GM12878 (cell line): ENCODE data around the gene RMI2. TPM values are rescaled to one million over a fixed set of nuclear protein-coding genes. Genes with fewer than 3 reads are reported as not detected.

Source experiments
- BACH1 ChIP-seq: fragments of 450-650 bp; IDR thresholded peaks from 2 replicates; pipeline ENCODE4 v1.6.1; 2017; ENCODE audit warnings: mild to moderate bottlenecking, borderline replicate concordance
- CHD4 ChIP-seq: fragments of 200-600 bp; sonication (generic); IDR thresholded peaks from 2 replicates; pipeline ENCODE4 v1.6.1; 2016; ENCODE audit warnings: mild to moderate bottlenecking
- DPF2 ChIP-seq: fragments of 450-650 bp; IDR thresholded peaks from 2 replicates; pipeline ENCODE4 v1.6.1; 2017; ENCODE audit warnings: mild to moderate bottlenecking
- EGR1 ChIP-seq, 2 experiments: IDR thresholded peaks; 1 replicate in 1 of 2; 2 replicates in 1 of 2; pipeline ENCODE4 v1.6.1; 2011 to 2012; ENCODE audit warnings: low read depth in 2 of 2, low read length in 2 of 2, borderline replicate concordance in 1 of 2, mild to moderate bottlenecking in 1 of 2, moderate library complexity in 1 of 2
- FOXK2 ChIP-seq: fragments of 450-650 bp; IDR thresholded peaks from 2 replicates; pipeline ENCODE4 v1.6.1; 2017; ENCODE audit warnings: mild to moderate bottlenecking, moderate library complexity
- FOXM1 ChIP-seq: IDR thresholded peaks from 2 replicates; pipeline ENCODE4 v1.6.1; 2012; ENCODE audit warnings: low read depth, mild to moderate bottlenecking, inconsistent platforms, low read length, moderate library complexity
- GABPA ChIP-seq: IDR thresholded peaks from 2 replicates; pipeline ENCODE4 v1.6.1; 2014; ENCODE audit warnings: antibody characterized with exemption, low read depth, mild to moderate bottlenecking, inconsistent platforms
- HCFC1 ChIP-seq: fragments of 150-350 bp; IDR thresholded peaks from 2 replicates; pipeline ENCODE4 v1.6.1; 2014; ENCODE audit warnings: low read length
- MEF2A ChIP-seq: IDR thresholded peaks from 2 replicates; pipeline ENCODE4 v1.6.1; 2011; ENCODE audit warnings: low read depth, mild to moderate bottlenecking, low read length, moderate library complexity; ENCODE audit not compliant: insufficient read depth
- NFYA ChIP-seq: IDR thresholded peaks from 2 replicates; pipeline ENCODE4 v1.6.1; 2011; ENCODE audit warnings: low read depth, mild to moderate bottlenecking, low read length, improper control_type of control experiment, borderline replicate concordance
- NFYB ChIP-seq: IDR thresholded peaks from 2 replicates; pipeline ENCODE4 v1.6.1; 2011; ENCODE audit warnings: low read depth, mild to moderate bottlenecking, low read length, improper control_type of control experiment, moderate library complexity; ENCODE audit not compliant: insufficient read depth
- NRF1 ChIP-seq: conservative IDR thresholded peaks from 2 replicates; pipeline ENCODE4 v1.6.1; 2011; ENCODE audit warnings: mild to moderate bottlenecking, low read depth, low read length, improper control_type of control experiment
- PAX5 ChIP-seq: IDR thresholded peaks from 2 replicates; pipeline ENCODE4 v1.6.1; 2011; ENCODE audit warnings: low read depth, low read length, borderline replicate concordance
- POLR2A ChIP-seq: IDR thresholded peaks from 2 replicates; pipeline ENCODE4 v1.6.1; 2011; ENCODE audit warnings: low read depth, mild to moderate bottlenecking, low read length
- SMARCA5 ChIP-seq: fragments of 450-650 bp; IDR thresholded peaks from 2 replicates; pipeline ENCODE4 v1.6.1; 2017; ENCODE audit warnings: mild to moderate bottlenecking
- WRNIP1 ChIP-seq: IDR thresholded peaks from 2 replicates; pipeline ENCODE4 v1.6.1; 2011; ENCODE audit warnings: low read depth, low read length, improper control_type of control experiment, borderline replicate concordance
- ZNF622 ChIP-seq: fragments of 450-650 bp; IDR thresholded peaks from 2 replicates; pipeline ENCODE4 v1.6.1; 2017; ENCODE audit warnings: mild to moderate bottlenecking, inconsistent platforms
- polyA plus RNA-seq, 11 experiments: library from polyadenylated mRNA; depleted of rRNA in 4 of 11; unstranded in 6 of 11; stranded (reverse) in 5 of 11; fragments of >200 nt; fragmentation: Nextera tagmentation in 4 of 11; fragmentation: Illumina TruSeq in 1 of 11; extraction: Ambion mirVana in 4 of 11; extraction: Trizol in 1 of 11; gene quantifications; 1 replicate in 1 of 11; 2 replicates in 10 of 11; pipeline versions ENCODE4 v1.2.1 to v1.2.3, GENCODE V29; 2011 to 2016; ENCODE audit warnings: inconsistent platforms in 2 of 11, missing spikeins in 2 of 11, low read depth in 1 of 11
- total RNA-seq, 4 experiments: library from RNA; depleted of rRNA in 3 of 4; stranded (reverse); fragments of >200 nt in 3 of 4; fragmentation: Illumina TruSeq in 1 of 4; extraction: Trizol in 1 of 4; gene quantifications; 2 replicates each; pipeline versions ENCODE4 v1.2.1 to v1.2.3, GENCODE V29; 2013 to 2021
- TF ChIP-seq, protein P1 (sequence below): IDR thresholded peaks from 2 replicates; pipeline ENCODE4 v1.6.1; 2012; ENCODE audit warnings: mild to moderate bottlenecking, low read depth, low read length
- TF ChIP-seq, protein P2 (sequence below): fragments of 450-650 bp; IDR thresholded peaks from 2 replicates; pipeline ENCODE4 v1.6.1; 2017; ENCODE audit warnings: mild to moderate bottlenecking
- TF ChIP-seq, protein P3 (sequence below): IDR thresholded peaks from 2 replicates; pipeline ENCODE4 v1.6.1; 2011; ENCODE audit warnings: mild to moderate bottlenecking, low read depth, low read length, moderate library complexity; ENCODE audit not compliant: insufficient replicate concordance
- TF ChIP-seq, protein P4 (sequence below): fragments of 450-650 bp; IDR thresholded peaks from 2 replicates; pipeline ENCODE4 v1.6.1; 2017; ENCODE audit warnings: mild to moderate bottlenecking, low read depth, inconsistent platforms; ENCODE audit not compliant: poor library complexity, severe bottlenecking

RMI2 gene
- total and polyA plus RNA-seq, 10 of the 15 experiments (the other 5 are each of a cell fraction or from before 2014, with no cell fraction given), result 9.6 to 68.8 (median 32.1) TPM

DNA sequence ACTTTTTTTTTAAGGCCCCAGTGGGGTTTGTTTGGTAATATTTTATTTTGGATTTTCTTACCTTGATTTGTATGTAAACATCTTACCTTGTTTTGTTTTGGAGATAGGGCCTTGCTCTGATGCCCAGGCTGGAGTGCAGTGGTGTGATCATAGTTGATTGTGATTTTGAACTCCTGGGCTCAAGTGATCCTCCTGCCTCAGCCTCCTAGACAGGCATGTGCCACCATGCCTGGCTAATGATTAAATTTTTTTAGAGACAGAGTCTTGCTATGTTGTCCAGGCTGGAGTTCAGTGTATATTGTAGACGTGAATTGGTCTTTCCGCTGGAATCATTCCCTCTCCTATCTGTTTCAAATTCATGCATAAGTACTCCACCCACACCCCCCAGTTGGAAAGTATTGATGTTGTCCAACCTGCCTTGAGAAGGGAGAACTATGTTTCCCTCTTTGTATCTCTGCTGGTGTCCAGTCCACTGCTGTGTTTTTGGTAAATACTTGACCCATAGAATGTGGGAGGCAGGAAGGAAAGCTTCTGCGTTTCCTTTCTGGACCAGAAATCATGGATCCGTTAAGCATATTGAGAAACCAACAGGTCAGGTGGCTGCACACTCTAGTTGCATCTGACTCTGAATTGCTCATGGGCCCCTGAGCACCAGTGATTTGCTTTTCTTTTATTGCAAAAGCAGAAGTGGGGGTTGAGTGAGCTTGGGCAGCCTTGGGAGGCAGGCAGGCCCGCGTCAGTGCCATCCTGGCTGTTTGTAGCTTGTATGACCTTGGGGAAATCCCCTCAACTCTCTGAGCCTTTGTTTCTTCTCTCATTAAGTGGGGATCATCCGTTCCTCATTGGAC is 25.0 kb downstream of the RMI2 start (continued):
- TF ChIP-seq, protein P1, sequence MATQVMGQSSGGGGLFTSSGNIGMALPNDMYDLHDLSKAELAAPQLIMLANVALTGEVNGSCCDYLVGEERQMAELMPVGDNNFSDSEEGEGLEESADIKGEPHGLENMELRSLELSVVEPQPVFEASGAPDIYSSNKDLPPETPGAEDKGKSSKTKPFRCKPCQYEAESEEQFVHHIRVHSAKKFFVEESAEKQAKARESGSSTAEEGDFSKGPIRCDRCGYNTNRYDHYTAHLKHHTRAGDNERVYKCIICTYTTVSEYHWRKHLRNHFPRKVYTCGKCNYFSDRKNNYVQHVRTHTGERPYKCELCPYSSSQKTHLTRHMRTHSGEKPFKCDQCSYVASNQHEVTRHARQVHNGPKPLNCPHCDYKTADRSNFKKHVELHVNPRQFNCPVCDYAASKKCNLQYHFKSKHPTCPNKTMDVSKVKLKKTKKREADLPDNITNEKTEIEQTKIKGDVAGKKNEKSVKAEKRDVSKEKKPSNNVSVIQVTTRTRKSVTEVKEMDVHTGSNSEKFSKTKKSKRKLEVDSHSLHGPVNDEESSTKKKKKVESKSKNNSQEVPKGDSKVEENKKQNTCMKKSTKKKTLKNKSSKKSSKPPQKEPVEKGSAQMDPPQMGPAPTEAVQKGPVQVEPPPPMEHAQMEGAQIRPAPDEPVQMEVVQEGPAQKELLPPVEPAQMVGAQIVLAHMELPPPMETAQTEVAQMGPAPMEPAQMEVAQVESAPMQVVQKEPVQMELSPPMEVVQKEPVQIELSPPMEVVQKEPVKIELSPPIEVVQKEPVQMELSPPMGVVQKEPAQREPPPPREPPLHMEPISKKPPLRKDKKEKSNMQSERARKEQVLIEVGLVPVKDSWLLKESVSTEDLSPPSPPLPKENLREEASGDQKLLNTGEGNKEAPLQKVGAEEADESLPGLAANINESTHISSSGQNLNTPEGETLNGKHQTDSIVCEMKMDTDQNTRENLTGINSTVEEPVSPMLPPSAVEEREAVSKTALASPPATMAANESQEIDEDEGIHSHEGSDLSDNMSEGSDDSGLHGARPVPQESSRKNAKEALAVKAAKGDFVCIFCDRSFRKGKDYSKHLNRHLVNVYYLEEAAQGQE, result no peak
- TF ChIP-seq FOXK2 (no peak), HCFC1 (no peak), FOXM1 (no peak), SMARCA5 (no peak), DPF2 (peak; percentile 37; the same call in 1 of the 2 replicates), POLR2A (no peak), WRNIP1 (no peak), NFYB (no peak), MEF2A (no peak), ZNF622 (no peak), PAX5 (0 out of 2 replicates have a peak, but pooled peaks have one; percentile 52), GABPA (no peak), CHD4 (no peak), NRF1 (no peak), EGR1 (IDR thresholded peaks at IDR 0.05; ENCODE audit: borderline replicate concordance in 1 of 2, low read depth in 2 of 2, low read length in 2 of 2) (no peak), BACH1 (no peak), NFYA (no peak)
- TF ChIP-seq, protein P2, sequence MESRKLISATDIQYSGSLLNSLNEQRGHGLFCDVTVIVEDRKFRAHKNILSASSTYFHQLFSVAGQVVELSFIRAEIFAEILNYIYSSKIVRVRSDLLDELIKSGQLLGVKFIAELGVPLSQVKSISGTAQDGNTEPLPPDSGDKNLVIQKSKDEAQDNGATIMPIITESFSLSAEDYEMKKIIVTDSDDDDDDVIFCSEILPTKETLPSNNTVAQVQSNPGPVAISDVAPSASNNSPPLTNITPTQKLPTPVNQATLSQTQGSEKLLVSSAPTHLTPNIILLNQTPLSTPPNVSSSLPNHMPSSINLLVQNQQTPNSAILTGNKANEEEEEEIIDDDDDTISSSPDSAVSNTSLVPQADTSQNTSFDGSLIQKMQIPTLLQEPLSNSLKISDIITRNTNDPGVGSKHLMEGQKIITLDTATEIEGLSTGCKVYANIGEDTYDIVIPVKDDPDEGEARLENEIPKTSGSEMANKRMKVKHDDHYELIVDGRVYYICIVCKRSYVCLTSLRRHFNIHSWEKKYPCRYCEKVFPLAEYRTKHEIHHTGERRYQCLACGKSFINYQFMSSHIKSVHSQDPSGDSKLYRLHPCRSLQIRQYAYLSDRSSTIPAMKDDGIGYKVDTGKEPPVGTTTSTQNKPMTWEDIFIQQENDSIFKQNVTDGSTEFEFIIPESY, result no peak
- TF ChIP-seq, protein P3, sequence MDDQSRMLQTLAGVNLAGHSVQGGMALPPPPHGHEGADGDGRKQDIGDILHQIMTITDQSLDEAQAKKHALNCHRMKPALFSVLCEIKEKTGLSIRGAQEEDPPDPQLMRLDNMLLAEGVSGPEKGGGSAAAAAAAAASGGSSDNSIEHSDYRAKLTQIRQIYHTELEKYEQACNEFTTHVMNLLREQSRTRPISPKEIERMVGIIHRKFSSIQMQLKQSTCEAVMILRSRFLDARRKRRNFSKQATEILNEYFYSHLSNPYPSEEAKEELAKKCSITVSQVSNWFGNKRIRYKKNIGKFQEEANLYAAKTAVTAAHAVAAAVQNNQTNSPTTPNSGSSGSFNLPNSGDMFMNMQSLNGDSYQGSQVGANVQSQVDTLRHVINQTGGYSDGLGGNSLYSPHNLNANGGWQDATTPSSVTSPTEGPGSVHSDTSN, result no peak
- TF ChIP-seq, protein P4, sequence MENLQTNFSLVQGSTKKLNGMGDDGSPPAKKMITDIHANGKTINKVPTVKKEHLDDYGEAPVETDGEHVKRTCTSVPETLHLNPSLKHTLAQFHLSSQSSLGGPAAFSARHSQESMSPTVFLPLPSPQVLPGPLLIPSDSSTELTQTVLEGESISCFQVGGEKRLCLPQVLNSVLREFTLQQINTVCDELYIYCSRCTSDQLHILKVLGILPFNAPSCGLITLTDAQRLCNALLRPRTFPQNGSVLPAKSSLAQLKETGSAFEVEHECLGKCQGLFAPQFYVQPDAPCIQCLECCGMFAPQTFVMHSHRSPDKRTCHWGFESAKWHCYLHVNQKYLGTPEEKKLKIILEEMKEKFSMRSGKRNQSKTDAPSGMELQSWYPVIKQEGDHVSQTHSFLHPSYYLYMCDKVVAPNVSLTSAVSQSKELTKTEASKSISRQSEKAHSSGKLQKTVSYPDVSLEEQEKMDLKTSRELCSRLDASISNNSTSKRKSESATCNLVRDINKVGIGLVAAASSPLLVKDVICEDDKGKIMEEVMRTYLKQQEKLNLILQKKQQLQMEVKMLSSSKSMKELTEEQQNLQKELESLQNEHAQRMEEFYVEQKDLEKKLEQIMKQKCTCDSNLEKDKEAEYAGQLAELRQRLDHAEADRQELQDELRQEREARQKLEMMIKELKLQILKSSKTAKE, result no peak
